Heart left ventricle (tissue), 13 donors: Measurements from ENCODE around the gene OXTR.

ENCODE experiments used
- POLR2A ChIP-seq, 2 donors: fragments of 450-650 bp; IDR thresholded peaks; one replicate each; pipeline ENCODE4 v1.6.1; 2017; ENCODE audit warnings: antibody characterized with exemption in 2 of 2, mild to moderate bottlenecking in 2 of 2, moderate library complexity in 2 of 2
- TF ChIP-seq, protein P1 (sequence below), 12 donors: fragments of 200-600 bp; sonication (generic) in 4 of 12; IDR thresholded peaks; one replicate each; pipeline versions ENCODE4 v1.5.0 to v1.8.0; 2018 to 2022; ENCODE audit warnings: antibody characterized with exemption in 12 of 12, mild to moderate bottlenecking in 5 of 12
- donor health status: ischemic (EF 13 %, LVEDD 7.1; RV severe dilation, severe dysfunction).
- donor health status: DM: no; HTN: yes; CAD: no.
- donor health status: DM: no; HTN: no; CAD: no.
- donor health status: ischemic (EF 25% LVEDD 6.9; RV normal size, moderate dysfunction).
- donor health status: ischemic (EF 25% LVEDD 5.7; RV mildly dilated, moderate dysfunction).
- donor health status: ischemic (EF 35%, LVEDD 5.7; RV mildly dilated, moderate dysfunction).
- donor health status: nonischemic (EF 11% LVEDD 7.7; RV severe dilation, severe dysfunction).
- donor health status: DM: yes; HTN: yes; CAD: no.
- donor health status: PGD.
- donor health status: ischemic (EF 29% LVEDD 5.4; RV normal size, mild dysfunction).
- donor health status: nonischemic (EF 23%, LVEDD 6.1; RV moderate dilation, normal function).

DNA sequence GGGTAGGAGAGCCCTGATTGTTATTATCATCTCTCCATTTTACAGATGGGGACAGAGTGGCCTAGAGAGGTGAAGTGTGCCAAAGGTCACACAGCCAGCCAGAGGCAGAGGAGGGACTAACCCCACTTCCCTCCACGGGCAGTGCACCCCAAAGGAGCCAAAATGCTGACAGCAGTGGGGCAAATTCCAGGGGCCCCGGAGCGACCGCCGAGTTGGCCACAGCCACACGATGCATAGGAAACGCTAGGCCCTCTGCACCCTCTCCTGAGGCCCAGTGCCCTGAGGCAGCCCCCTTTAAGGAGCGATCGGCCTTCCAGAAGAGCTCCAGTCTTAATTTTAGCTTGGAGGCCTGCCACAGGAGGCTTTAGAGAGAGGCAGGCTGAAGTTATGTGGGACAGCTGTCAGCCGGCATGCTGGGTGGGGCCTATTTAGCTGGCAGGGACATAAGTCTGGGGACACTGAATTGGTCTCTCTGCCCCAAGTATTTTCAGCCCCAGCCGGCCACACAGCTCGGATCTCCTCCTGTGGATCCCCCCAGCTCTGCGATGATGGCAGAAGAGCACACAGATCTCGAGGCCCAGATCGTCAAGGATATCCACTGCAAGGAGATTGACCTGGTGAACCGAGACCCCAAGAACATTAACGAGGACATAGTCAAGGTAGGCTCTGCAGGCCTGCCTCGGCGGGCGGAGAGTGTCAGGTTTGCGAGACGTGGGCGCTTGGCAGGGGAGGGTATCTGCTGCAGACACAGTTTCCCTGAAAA is 35.9 kb downstream of the OXTR start, which contains the start of gene CAV3:
- TF ChIP-seq, protein P1, sequence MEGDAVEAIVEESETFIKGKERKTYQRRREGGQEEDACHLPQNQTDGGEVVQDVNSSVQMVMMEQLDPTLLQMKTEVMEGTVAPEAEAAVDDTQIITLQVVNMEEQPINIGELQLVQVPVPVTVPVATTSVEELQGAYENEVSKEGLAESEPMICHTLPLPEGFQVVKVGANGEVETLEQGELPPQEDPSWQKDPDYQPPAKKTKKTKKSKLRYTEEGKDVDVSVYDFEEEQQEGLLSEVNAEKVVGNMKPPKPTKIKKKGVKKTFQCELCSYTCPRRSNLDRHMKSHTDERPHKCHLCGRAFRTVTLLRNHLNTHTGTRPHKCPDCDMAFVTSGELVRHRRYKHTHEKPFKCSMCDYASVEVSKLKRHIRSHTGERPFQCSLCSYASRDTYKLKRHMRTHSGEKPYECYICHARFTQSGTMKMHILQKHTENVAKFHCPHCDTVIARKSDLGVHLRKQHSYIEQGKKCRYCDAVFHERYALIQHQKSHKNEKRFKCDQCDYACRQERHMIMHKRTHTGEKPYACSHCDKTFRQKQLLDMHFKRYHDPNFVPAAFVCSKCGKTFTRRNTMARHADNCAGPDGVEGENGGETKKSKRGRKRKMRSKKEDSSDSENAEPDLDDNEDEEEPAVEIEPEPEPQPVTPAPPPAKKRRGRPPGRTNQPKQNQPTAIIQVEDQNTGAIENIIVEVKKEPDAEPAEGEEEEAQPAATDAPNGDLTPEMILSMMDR (IDR thresholded peaks at IDR 0.05): no peak
- no peak for TF ChIP-seq POLR2A (IDR thresholded peaks at IDR 0.05)
